ENCODE measurements around the gene FAM89B. TPM values are rescaled to one million over a fixed set of nuclear protein-coding genes. Genes with fewer than 3 reads are reported as not detected.

FAM89B gene
- total RNA-seq, 2 experiments from 2014 or later, result 12.7 to 16.0 TPM

DNA sequence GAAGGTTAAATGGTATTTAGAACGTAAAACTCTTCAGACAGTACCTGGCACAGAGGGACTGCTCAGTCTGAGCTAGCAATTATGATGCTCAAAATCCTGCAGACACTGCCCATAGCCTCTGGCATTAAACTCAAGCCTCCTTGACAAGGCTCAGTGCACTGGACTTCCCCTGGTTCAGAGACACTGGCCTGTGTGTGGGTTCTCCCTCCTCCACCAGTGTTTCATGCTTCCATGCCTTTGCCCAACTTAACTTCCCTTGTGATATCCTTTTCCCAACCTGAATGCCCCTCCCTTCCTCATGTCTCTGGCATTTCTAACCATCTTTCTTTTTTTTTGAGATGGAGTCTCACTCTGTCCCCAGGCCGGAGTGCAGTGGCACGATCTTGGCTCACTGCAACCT is 23.2 kb upstream of the FAM89B start:
- no peaks in the 10 kb centered on the region for H3K27me3 Mint-ChIP-seq
- ATAC-seq (no peak), DNase-seq (no peak)
- ChIA-PET POLR2A (interaction anchor here (0.6 to 1.5 kb wide), 7 partner anchors 13 to 194 kb away, joined by 3 to 8 read pairs (median 3); no protein-coding TSS in a partner anchor), CTCF (interaction anchor here (1.5 to 1.6 kb wide), 2 partner anchors 8 to 39 kb away, joined by 3 to 5 read pairs; no protein-coding TSS in a partner anchor)
- intact Hi-C loops (cut with micrococcal nuclease), result no loop called here
- H3K27ac Mint-ChIP-seq, result peak overlapping the region; percentile 39
- H3K4me1 Mint-ChIP-seq (ENCODE audit: low read depth), result peaks cover 64% of the 10 kb centered on the region
- no peak for TF ChIP-seq CTCF (IDR thresholded peaks at IDR 0.05)
- H3K36me3 Mint-ChIP-seq (ENCODE audit: low read depth), result peaks cover 28% of the 10 kb centered on the region
- no peak overlapping the region for H3K4me3 Mint-ChIP-seq
- H3K9me3 Mint-ChIP-seq, result no peaks in the 10 kb centered on the region

DNA sequence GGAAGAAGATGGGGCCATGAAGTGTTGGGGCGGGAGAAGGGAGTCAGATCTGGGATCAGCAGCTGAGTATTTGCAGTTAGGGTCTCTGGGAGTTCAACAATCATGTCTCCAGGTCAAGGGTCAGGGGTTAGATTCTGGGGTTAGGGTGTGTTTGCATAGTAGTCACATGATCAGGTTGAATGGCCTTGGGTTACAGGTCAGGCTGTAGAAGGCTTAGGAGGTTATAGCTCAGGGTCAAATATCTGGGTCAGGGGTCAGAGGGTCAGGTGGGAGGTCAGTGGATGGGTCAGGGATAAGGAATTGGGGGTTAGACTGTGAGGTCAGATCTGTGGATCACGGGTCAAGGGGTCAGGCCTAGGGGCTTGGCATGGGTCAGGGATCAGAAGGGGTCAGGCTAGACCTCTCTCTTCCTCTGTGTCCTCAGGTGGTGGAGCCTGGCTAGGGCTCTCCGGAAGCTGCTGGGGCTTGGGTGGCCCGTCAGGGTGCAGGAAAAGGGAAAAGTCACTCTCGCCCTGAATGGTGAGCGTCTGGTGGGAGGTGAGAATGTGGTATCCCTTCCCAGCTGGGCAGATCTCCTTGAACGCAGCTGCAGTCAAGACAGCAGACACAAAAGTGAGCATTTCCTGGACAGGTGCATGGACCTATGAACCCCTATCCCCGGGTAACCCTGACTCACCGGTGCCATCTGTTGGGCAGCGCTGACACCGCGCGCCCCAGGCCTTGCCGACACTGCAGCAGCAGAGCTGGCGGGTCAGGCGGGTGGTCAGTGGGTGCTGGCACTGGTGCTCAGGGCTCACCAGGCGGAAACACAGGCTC is 20.6 kb upstream of the FAM89B start:
- Mint-ChIP-seq H3K4me1 (ENCODE audit: low read depth) (peaks cover 73% of the 10 kb centered on the region), H3K27me3 (no peaks in the 10 kb centered on the region), H3K4me3 (no peak overlapping the region), H3K36me3 (ENCODE audit: low read depth) (peaks cover 26% of the 10 kb centered on the region), H3K27ac (peak overlapping the region; percentile 14), H3K9me3 (no peaks in the 10 kb centered on the region)
- intact Hi-C loops (cut with micrococcal nuclease), result no loop called here
- DNase-seq (peak; percentile 77), ATAC-seq (peak; percentile 38)
- ChIA-PET CTCF (interaction anchor here (0.8 to 4.3 kb wide), 12 partner anchors 10 to 55 kb away, joined by 3 to 46 read pairs (median 4); partner anchors contain the start of gene ZNRD2), POLR2A (interaction anchor here (0.7 to 3.4 kb wide), 11 partner anchors 10 to 441 kb away, joined by 3 to 26 read pairs (median 4); no protein-coding TSS in a partner anchor)
- TF ChIP-seq CTCF (IDR thresholded peaks at IDR 0.05), result peak; percentile 61

- intact Hi-C loops (cut with micrococcal nuclease), result no loop called here
- POLR2A ChIA-PET, result interaction anchor here (0.8 to 3.4 kb wide), 11 partner anchors 9 to 136 kb away, joined by 3 to 26 read pairs (median 4); no protein-coding TSS in a partner anchor
- H3K4me1 Mint-ChIP-seq (ENCODE audit: low read depth), result peaks cover 75% of the 10 kb centered on the region
- no peaks in the 10 kb centered on the region for H3K9me3 Mint-ChIP-seq
- H3K27me3 Mint-ChIP-seq, result no peaks in the 10 kb centered on the region
- no peak overlapping the region for H3K4me3 Mint-ChIP-seq
- ATAC-seq (no peak), DNase-seq (no peak)
- H3K27ac Mint-ChIP-seq, result no peak overlapping the region
- TF ChIP-seq CTCF (IDR thresholded peaks at IDR 0.05), result peak; percentile 19
- CTCF ChIA-PET, result interaction anchor here (1.0 to 4.3 kb wide), 11 partner anchors 8 to 54 kb away, joined by 3 to 46 read pairs (median 4); partner anchors contain the start of gene ZNRD2
- peaks cover 26% of the 10 kb centered on the region for H3K36me3 Mint-ChIP-seq (ENCODE audit: low read depth)
Measured at GRCh38 chr11:65552388-65552951, 19.9 kb upstream of the FAM89B start.

- Mint-ChIP-seq H3K4me1 (ENCODE audit: low read depth) (peaks cover 66% of the 10 kb centered on the region), H3K27ac (peak overlapping the region; percentile 49), H3K9me3 (no peaks in the 10 kb centered on the region), H3K27me3 (no peaks in the 10 kb centered on the region), H3K36me3 (ENCODE audit: low read depth) (peaks cover 21% of the 10 kb centered on the region), H3K4me3 (peak overlapping the region; percentile 61)
- ChIA-PET CTCF (interaction anchor here (1.1 to 4.3 kb wide), 2 partner anchors 9 to 12 kb away, joined by 3 to 46 read pairs; no protein-coding TSS in a partner anchor), POLR2A (interaction anchor here (0.8 to 3.4 kb wide), 8 partner anchors 12 to 130 kb away, joined by 3 to 26 read pairs (median 4); no protein-coding TSS in a partner anchor)
- intact Hi-C loops (cut with micrococcal nuclease), result no loop called here
- peak; percentile 74 for ATAC-seq
- peak; percentile 88 for DNase-seq
- TF ChIP-seq CTCF (IDR thresholded peaks at IDR 0.05), result no peak
Measured at GRCh38 chr11:65553301-65554001, 18.9 kb upstream of the FAM89B start.
